ENCODE measurements around the gene NTRK2.

The NTRK2 gene

DNA sequence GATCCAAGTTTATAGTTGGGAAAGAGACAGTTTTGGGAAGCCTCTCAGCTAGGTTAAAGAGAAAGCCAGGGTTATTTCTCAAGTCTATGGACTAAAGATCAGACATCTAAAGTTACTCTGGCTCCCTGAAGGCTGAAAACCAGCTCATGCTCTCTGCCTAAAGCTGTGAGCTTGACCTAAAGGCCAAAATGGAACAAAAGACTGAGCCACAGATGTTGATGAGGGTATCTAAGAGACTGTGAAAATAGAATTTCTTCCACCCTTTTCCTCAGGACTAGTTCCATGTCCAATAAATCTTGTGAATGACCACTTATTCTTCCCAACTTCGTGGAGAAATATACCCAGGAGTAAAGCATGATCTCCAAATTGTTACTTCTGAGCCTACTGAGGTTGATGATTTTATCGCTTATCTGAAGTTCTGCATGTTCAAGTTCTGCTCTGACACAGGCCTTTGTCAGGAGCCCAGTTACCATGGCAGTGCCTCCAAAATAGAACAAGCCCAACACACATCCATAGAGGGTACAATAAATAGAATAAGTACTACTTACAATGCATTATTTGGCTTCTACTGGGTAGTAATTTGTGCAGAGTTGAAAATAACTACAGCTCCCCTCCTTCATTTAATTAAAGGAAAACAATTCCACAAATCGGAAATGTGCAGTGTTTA, 373.6 kb downstream of the NTRK2 start:
- TF ChIP-seq, protein P1, sequence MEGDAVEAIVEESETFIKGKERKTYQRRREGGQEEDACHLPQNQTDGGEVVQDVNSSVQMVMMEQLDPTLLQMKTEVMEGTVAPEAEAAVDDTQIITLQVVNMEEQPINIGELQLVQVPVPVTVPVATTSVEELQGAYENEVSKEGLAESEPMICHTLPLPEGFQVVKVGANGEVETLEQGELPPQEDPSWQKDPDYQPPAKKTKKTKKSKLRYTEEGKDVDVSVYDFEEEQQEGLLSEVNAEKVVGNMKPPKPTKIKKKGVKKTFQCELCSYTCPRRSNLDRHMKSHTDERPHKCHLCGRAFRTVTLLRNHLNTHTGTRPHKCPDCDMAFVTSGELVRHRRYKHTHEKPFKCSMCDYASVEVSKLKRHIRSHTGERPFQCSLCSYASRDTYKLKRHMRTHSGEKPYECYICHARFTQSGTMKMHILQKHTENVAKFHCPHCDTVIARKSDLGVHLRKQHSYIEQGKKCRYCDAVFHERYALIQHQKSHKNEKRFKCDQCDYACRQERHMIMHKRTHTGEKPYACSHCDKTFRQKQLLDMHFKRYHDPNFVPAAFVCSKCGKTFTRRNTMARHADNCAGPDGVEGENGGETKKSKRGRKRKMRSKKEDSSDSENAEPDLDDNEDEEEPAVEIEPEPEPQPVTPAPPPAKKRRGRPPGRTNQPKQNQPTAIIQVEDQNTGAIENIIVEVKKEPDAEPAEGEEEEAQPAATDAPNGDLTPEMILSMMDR (conservative IDR thresholded peaks at IDR 0.05; ENCODE audit: low read depth, low read length), result no peak

DNA sequence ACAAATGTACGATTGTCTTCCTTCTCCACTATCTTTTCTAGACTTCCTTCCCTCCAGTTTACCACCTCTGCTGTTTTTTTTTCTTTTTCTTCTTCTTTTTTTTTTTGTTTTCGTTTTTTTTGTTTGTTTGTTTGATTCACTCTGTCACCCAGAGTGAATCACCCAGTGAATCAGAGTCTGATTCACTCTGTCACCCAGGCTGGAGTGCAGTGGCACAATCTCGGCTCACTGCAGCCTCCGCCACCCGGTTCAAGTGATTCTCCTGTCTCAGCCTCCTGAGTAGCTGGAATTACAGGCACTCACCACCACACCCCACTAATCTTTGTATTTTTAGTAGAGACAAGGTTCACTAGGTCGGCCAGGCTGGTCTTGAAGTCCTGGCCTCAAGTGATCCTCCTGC, 375.7 kb downstream of the NTRK2 start:
- no peak overlapping the region for H3K4me3 ChIP-seq (ENCODE audit: low read depth, low read length)

More for the DNA sequence above, 373.6 kb downstream of the NTRK2 start:
- DNase-seq (ENCODE audit: low read depth), result no peak
- no peak overlapping the region for H3K4me3 ChIP-seq (ENCODE audit: low read depth, low read length)

DNA sequence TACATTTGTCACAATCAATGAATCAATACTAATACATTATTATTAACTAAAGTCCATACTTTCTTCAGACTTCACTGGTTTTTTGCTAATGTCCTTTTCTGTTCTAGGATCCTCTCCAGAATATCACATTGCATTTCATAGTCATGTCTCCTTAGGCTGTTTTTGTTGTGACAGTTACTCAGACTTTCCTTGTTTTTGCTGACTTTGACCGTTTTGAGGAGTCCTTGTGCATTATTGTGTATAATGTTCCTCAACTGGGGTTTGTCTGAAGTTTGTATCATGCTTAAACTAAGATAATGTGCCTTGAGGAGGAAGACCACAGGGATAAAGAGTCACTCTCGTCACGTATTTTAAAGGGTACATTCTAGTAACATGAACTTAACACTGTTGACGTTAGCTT, 376.9 kb downstream of the NTRK2 start:
- H3K4me3 ChIP-seq (ENCODE audit: low read depth, low read length), result no peak overlapping the region
- TF ChIP-seq, protein P1 (conservative IDR thresholded peaks at IDR 0.05; ENCODE audit: low read depth, low read length), result no peak
- no peak for DNase-seq (ENCODE audit: low read depth)

More for the DNA sequence above, 375.7 kb downstream of the NTRK2 start:
- TF ChIP-seq, protein P1 (conservative IDR thresholded peaks at IDR 0.05; ENCODE audit: low read depth, low read length), result no peak
- DNase-seq (ENCODE audit: low read depth), result no peak

DNA sequence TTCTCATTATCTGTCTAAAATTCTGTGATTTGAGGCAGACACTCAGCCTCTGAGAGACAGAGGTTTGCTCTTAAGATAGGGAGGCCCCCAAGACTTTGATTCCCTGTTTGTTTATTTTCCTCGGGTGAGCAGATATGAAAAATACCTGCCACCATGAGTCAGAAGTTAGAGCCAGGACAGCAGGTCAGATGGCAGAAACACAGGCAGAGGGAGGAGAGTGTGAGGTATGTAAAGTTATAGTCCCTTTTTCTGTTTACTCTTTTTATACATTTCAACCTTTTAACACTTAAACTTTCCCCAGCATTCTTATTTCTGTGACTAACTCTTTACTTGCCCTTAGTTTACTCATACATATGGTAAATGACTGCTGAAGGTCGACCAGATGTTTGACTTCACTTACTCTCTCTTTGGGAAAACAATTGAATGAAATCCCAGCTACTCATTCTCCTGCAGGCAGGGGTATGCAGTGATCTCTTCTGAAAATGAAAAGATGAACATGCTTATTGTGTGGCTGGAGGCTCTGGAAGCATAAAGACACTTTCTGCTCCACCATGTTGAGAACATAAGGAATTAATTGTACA, 383.8 kb downstream of the NTRK2 start:
- TF ChIP-seq, protein P1 (conservative IDR thresholded peaks at IDR 0.05; ENCODE audit: low read depth, low read length), result no peak
- H3K4me3 ChIP-seq (ENCODE audit: low read depth, low read length), result no peak overlapping the region
- DNase-seq (ENCODE audit: low read depth), result no peak

DNA sequence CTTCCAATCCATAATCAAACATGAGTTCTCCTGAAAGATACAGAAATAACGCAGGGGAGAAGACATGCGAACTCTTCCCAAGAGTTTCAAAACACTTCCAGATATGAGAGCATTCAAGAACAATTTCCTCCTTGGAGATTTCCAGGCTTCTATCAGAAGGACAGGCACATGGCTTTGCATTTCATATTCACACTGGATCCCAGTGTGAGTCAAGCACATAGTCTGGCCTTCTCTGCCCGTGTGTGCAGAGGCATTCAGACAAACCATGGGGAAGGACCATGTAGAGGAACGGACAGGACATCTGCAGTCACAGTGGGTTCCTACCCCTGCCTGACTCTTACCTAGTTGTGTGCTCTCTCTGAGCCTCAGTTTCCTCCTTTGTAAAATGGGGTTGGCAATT, 384.5 kb downstream of the NTRK2 start:
- TF ChIP-seq, protein P1 (conservative IDR thresholded peaks at IDR 0.05; ENCODE audit: low read depth, low read length), result no peak
- DNase-seq (ENCODE audit: low read depth), result no peak
- no peak overlapping the region for H3K4me3 ChIP-seq (ENCODE audit: low read depth, low read length)

DNA sequence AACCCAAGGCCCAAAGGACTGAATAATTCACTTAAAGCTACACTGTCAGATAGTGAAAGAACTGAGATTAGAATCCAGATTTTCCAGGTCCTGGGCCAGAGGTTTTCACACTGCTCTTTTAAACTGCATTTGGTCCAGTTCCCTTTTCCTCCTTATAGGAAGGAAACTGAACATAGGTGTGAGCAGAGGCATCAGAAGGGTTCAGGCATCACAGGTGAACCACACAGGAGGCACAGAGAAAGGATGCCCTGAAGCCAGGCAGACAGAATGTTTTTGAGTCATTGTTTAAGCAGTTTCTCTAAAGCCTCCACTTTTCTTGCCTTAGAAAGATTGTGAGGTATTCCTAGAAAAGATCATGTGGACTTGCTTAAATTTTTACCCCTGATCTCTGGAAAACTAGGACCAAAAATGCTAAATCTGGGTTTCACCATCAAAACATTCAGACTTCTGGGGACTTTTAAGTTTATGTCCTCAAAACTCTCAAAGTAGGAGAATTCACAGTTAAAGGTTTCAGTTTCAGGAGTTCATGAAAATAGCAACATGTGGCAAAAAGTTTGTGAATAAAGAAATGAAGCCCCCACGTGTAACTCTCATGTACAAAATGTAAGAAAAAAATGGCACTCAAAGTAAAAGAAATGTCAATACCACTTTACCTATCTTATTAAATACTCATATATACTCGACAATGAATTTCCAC, 386.1 kb downstream of the NTRK2 start:
- H3K4me3 ChIP-seq (ENCODE audit: low read depth, low read length), result no peak overlapping the region
- TF ChIP-seq, protein P1 (conservative IDR thresholded peaks at IDR 0.05; ENCODE audit: low read depth, low read length), result no peak
- no peak for DNase-seq (ENCODE audit: low read depth)
